ENCODE results near the gene TEX54.

TEX54 gene

GRCh38 chr11:62880803-62881578, 48.4 kb upstream of the TEX54 start, which contains the start of gene SLC3A2 (continued):
- peak; percentile 65 for TF ChIP-seq YY2 (tag by site-specific recombination; IDR thresholded peaks at IDR 0.05)
- no peak for TF ChIP-seq REPIN1 (tag by site-specific recombination; IDR thresholded peaks at IDR 0.05; ENCODE audit: low read depth)
- TF ChIP-seq ZBTB48 (tag by site-specific recombination; IDR thresholded peaks at IDR 0.05), result peak; percentile 68; the same call in 1 of the 2 replicates
- peak; percentile 85; the same call in 1 of the 2 replicates for TF ChIP-seq KLF8 (tag by site-specific recombination; IDR thresholded peaks at IDR 0.05)
- TF ChIP-seq ZBTB26 (tag by site-specific recombination; optimal IDR thresholded peaks at IDR 0.05), result peak; percentile 94
- TF ChIP-seq ZBTB44 (tag by site-specific recombination; IDR thresholded peaks at IDR 0.05), result no peak; the same call in 1 of the 2 replicates
- TF ChIP-seq ZNF513 (tag by site-specific recombination; IDR thresholded peaks at IDR 0.05), result no peak
- no peak for TF ChIP-seq ZBTB1 (tag by site-specific recombination; IDR thresholded peaks at IDR 0.05)
- no peak for TF ChIP-seq ZNF473 (tag by site-specific recombination; IDR thresholded peaks at IDR 0.05)
- peak; percentile 50 for TF ChIP-seq ZSCAN30 (tag by site-specific recombination; IDR thresholded peaks at IDR 0.05)
- no peak for TF ChIP-seq ZNF155 (tag by site-specific recombination; IDR thresholded peaks at IDR 0.05)
- no peak for TF ChIP-seq ZNF292 (tag by site-specific recombination; IDR thresholded peaks at IDR 0.05; ENCODE audit: borderline replicate concordance, low read depth)
- no peak for TF ChIP-seq ZNF354C (tag by site-specific recombination; IDR thresholded peaks at IDR 0.05; ENCODE audit: borderline replicate concordance, low read depth)
- no peak for TF ChIP-seq ZBTB21 (tag by site-specific recombination; IDR thresholded peaks at IDR 0.05)
- TF ChIP-seq ZNF366 (tag by site-specific recombination; conservative IDR thresholded peaks at IDR 0.05), result peak; percentile 99
- TF ChIP-seq ZNF148 (tag by site-specific recombination; IDR thresholded peaks at IDR 0.05; ENCODE audit: borderline replicate concordance), result no peak
- 0 out of 2 replicates have a peak, but pooled peaks have one; percentile 9 for TF ChIP-seq ZSCAN16 (tag by site-specific recombination; IDR thresholded peaks at IDR 0.05)
- no peak for TF ChIP-seq PRDM1 (tag by site-specific recombination; IDR thresholded peaks at IDR 0.05)
- no peak for TF ChIP-seq OVOL3 (tag by site-specific recombination; IDR thresholded peaks at IDR 0.05)
- 0 out of 2 replicates have a peak, but pooled peaks have one; percentile 23 for TF ChIP-seq MEIS1 (CRISPR knock-in tag; IDR thresholded peaks at IDR 0.05; ENCODE audit: borderline replicate concordance)
- no peak for TF ChIP-seq ZNF571 (tag by site-specific recombination; IDR thresholded peaks at IDR 0.05)
- TF ChIP-seq ZXDB (tag by site-specific recombination; IDR thresholded peaks at IDR 0.05), result peak; percentile 81; the same call in 1 of the 2 replicates
- TF ChIP-seq SP2 (tag by site-specific recombination; IDR thresholded peaks at IDR 0.05), result peak; percentile 92; the same call in 1 of the 2 replicates
- no peak for TF ChIP-seq GLIS2 (tag by site-specific recombination; IDR thresholded peaks at IDR 0.05)
- TF ChIP-seq ZNF654 (tag by site-specific recombination; IDR thresholded peaks at IDR 0.05; ENCODE audit: low read depth), result peak; percentile 16; the same call in 1 of the 2 replicates
- TF ChIP-seq ZNF558 (tag by site-specific recombination; IDR thresholded peaks at IDR 0.05), result no peak
- TF ChIP-seq SALL2 (tag by site-specific recombination; IDR thresholded peaks at IDR 0.05; ENCODE audit: borderline replicate concordance), result no peak
- TF ChIP-seq ZNF26 (tag by site-specific recombination; IDR thresholded peaks at IDR 0.05), result no peak
- TF ChIP-seq, protein P1, sequence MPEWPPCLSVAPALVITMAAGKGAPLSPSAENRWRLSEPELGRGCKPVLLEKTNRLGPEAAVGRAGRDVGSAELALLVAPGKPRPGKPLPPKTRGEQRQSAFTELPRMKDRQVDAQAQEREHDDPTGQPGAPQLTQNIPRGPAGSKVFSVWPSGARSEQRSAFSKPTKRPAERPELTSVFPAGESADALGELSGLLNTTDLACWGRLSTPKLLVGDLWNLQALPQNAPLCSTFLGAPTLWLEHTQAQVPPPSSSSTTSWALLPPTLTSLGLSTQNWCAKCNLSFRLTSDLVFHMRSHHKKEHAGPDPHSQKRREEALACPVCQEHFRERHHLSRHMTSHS (tag by site-specific recombination; IDR thresholded peaks at IDR 0.05), result no peak

All from HEK293 (cell line).